ENCODE measurements around the gene SSR3.

SSR3 gene

DNA sequence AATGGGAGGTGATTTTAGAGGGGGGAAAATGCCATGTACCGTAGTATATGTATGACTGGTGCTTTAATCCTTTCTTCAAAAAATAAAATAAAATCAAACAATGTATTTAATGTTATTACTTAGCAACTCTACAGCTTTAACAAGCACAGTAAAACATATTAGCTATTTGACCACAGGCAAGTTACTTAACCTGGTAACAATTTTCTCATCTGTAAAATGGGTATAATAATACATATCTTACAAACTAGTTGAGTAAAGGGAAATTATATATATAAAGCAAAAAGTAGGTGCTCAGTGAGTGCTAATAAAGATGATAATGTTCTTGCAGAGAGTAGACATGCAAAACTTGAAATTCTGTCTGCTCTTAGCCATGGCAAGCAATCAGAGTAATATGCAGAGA is 27.9 kb downstream of the SSR3 start:
- peaks cover 13% of the 10 kb centered on the region for H3K4me1 Mint-ChIP-seq
- no peaks in the 10 kb centered on the region for H3K9me3 Mint-ChIP-seq
- H3K27ac Mint-ChIP-seq = no peak overlapping the region
- H3K36me3 Mint-ChIP-seq (ENCODE audit: low read depth) = no peaks in the 10 kb centered on the region
- TF ChIP-seq, protein P1, sequence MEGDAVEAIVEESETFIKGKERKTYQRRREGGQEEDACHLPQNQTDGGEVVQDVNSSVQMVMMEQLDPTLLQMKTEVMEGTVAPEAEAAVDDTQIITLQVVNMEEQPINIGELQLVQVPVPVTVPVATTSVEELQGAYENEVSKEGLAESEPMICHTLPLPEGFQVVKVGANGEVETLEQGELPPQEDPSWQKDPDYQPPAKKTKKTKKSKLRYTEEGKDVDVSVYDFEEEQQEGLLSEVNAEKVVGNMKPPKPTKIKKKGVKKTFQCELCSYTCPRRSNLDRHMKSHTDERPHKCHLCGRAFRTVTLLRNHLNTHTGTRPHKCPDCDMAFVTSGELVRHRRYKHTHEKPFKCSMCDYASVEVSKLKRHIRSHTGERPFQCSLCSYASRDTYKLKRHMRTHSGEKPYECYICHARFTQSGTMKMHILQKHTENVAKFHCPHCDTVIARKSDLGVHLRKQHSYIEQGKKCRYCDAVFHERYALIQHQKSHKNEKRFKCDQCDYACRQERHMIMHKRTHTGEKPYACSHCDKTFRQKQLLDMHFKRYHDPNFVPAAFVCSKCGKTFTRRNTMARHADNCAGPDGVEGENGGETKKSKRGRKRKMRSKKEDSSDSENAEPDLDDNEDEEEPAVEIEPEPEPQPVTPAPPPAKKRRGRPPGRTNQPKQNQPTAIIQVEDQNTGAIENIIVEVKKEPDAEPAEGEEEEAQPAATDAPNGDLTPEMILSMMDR (IDR thresholded peaks at IDR 0.05) = no peak
- no peaks in the 10 kb centered on the region for H3K27me3 Mint-ChIP-seq (ENCODE audit: low read depth, poor library complexity)
- H3K4me3 Mint-ChIP-seq = no peak overlapping the region
- DNase-seq = no peak

DNA sequence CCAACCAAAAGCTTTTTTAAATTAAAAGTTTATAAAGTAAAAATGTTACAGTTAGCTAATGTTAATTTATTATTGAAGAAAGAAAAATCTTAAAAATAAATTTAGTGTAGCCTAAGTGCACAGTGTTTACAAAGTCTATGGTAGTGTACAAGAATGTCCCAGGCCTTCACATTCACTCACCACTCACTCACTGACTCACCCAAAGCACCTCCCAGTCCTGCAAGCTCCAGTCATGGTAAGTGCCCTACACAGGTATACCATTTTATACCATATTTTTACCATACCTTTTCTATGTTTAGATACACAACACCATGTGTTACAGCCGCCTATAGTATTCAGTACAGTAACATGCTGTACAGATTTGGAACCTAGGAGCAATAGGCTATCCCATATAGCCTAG is 29.1 kb downstream of the SSR3 start:
- Mint-ChIP-seq H3K4me1 (peaks cover 13% of the 10 kb centered on the region), H3K4me3 (no peak overlapping the region), H3K27me3 (ENCODE audit: low read depth, poor library complexity) (no peaks in the 10 kb centered on the region), H3K36me3 (ENCODE audit: low read depth) (no peaks in the 10 kb centered on the region), H3K27ac (no peak overlapping the region), H3K9me3 (no peaks in the 10 kb centered on the region)
- DNase-seq = no peak
- TF ChIP-seq, protein P1 (IDR thresholded peaks at IDR 0.05) = no peak

DNA sequence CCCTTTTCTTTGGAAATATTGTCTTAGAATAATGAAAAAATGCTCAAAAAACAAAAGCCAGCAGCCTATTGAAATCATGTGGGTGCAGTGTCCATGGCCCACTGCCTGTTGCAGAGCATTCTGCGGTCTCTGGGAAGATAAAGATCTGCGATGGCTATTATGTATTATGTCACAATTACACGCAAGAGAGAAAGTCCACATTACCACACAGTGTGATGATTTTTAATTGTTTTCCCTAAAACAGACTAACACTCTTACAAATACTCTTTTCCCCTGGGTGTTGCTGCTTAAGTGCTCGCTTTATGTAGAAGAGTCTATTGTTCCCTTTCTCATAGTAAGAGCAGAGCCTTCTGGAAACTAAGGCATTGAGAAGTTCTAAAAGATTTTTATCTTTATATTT is 32.2 kb downstream of the SSR3 start:
- TF ChIP-seq, protein P1 (IDR thresholded peaks at IDR 0.05) = no peak
- Mint-ChIP-seq H3K9me3 (no peaks in the 10 kb centered on the region), H3K27ac (no peak overlapping the region)

DNA sequence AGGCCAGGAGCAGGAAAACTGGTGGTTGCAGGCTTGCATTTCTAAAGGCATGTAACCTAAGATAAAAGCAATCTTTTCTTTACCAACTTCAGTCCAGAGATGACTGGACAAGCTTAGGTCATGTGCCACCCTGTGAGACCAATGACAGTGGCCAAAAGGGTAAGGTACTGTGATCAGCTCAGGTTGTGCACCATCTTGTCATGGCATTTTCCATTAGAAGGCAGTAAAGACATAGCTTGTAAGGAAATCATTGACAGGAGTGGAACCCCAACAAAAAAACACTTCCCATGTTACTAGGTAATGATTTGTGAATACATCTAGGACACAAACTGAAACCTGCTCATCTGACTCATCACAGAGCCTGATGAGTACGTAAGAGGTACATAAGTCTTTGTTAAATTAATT is 35.2 kb downstream of the SSR3 start:
- TF ChIP-seq, protein P1 (IDR thresholded peaks at IDR 0.05) = no peak
- Mint-ChIP-seq H3K36me3 (ENCODE audit: low read depth) (no peaks in the 10 kb centered on the region), H3K27ac (no peak overlapping the region), H3K4me1 (no peaks in the 10 kb centered on the region), H3K27me3 (ENCODE audit: low read depth, poor library complexity) (peaks cover 11% of the 10 kb centered on the region), H3K9me3 (no peaks in the 10 kb centered on the region), H3K4me3 (no peak overlapping the region)
- no peak for DNase-seq

More for the DNA sequence above, 32.2 kb downstream of the SSR3 start:
- H3K27me3 Mint-ChIP-seq (ENCODE audit: low read depth, poor library complexity) = peaks cover under 1% of the 10 kb centered on the region
- H3K4me1 Mint-ChIP-seq = peaks cover under 1% of the 10 kb centered on the region
- DNase-seq = no peak
- H3K36me3 Mint-ChIP-seq (ENCODE audit: low read depth) = no peaks in the 10 kb centered on the region
- H3K4me3 Mint-ChIP-seq = no peak overlapping the region

DNA sequence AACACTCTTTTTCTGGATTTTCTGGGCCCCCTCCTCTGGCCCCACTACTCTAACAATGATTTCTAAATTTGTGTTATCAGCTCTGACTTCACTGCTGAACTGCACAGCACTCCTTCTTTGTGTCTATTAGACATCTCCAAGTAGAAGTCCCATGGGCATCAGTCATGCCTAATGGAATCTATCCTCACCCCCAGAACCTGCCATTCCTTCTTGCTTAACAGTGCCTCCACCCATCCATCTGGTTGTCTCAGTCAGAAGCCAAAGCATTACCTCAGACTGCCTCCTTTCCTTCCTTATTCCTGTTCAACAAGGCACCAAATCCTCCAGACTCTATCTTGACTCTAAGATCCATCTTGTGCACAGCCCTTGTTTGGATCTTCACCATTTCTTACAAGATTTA is 36.2 kb downstream of the SSR3 start:
- Mint-ChIP-seq H3K9me3 (no peaks in the 10 kb centered on the region), H3K27me3 (ENCODE audit: low read depth, poor library complexity) (peaks cover 11% of the 10 kb centered on the region), H3K4me3 (no peak overlapping the region), H3K36me3 (ENCODE audit: low read depth) (no peaks in the 10 kb centered on the region), H3K4me1 (no peaks in the 10 kb centered on the region), H3K27ac (no peak overlapping the region)
- TF ChIP-seq, protein P1 (IDR thresholded peaks at IDR 0.05) = no peak
- DNase-seq = no peak

DNA sequence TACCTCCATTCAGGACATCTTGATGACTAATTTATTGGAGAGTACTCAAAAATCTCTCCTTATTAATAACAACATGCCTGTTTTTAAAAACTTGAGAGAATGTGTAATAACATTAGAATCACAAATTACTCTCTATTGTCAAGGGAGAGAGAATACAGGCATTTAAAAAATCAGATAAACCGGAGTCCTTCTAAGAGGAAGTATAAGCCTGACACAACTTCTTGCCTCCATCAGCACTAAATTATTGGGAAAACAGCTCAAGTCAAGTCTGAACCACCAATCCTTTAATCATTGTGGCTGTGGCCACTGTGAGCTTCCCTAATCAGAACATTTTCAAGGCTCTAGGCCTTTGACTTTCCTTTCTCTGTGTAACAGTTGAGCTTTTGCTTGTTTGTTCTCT is 38.0 kb downstream of the SSR3 start:
- TF ChIP-seq, protein P1 (IDR thresholded peaks at IDR 0.05) = no peak

More for the DNA sequence above, 38.0 kb downstream of the SSR3 start:
- DNase-seq = no peak
- Mint-ChIP-seq H3K36me3 (ENCODE audit: low read depth) (no peaks in the 10 kb centered on the region), H3K27me3 (ENCODE audit: low read depth, poor library complexity) (peaks cover 11% of the 10 kb centered on the region), H3K4me3 (no peak overlapping the region), H3K27ac (no peak overlapping the region), H3K9me3 (no peaks in the 10 kb centered on the region), H3K4me1 (no peaks in the 10 kb centered on the region)

Measured in nephron progenitor cell (in vitro differentiated cells).